Pancreas (tissue), 10 donors: Measurements from ENCODE around the gene ARSB. TPM values are rescaled to one million over a fixed set of nuclear protein-coding genes. Genes with fewer than 3 reads are reported as not detected.

ENCODE experiments used
- ATAC-seq, 4 donors: fragments of 200-7000 bp; cut with Tn5 transposase; one replicate each; pipeline versions ENCODE4 v1.8.0 to v1.9.1; 2020; ENCODE audit warnings: mild to moderate bottlenecking in 4 of 4, moderate library complexity in 4 of 4
- DNase-seq, 6 donors: peaks; one replicate each; pipeline ENCODE4 v3.0.0-alpha.2; 2020
- FAIRE-seq: peaks from 2 replicates; lab custom pipeline; 2012; peaks lifted over from hg19 to GRCh38; lab: Jason Lieb, UNC
- H3K27ac ChIP-seq, 4 donors: fragments of 200-600 bp; sonication (generic); 1 replicate in 3 of 4; 2 replicates in 1 of 4; pipeline versions ENCODE4 v1.5.0 to v1.8.0; 2020
- H3K27me3 ChIP-seq, 4 donors: fragments of 200-600 bp; one replicate each; pipeline ENCODE4 v1.8.0; 2021
- H3K36me3 ChIP-seq, 3 donors: fragments of 200-600 bp; sonication (generic) in 1 of 3; one replicate each; pipeline versions ENCODE4 v1.5.0 to v1.8.0; 2020 to 2021
- H3K4me1 ChIP-seq, 3 donors: fragments of 200-600 bp; one replicate each; pipeline ENCODE4 v1.8.0; 2021
- H3K4me3 ChIP-seq, 4 donors: fragments of 200-600 bp; sonication (generic) in 2 of 4; one replicate each; pipeline versions ENCODE4 v1.5.0 to v1.8.0; 2020 to 2021
- H3K9me3 ChIP-seq, 4 donors: fragments of 200-600 bp; one replicate each; pipeline ENCODE4 v1.8.0; 2021
- CTCF ChIP-seq, 4 donors: fragments of 200-600 bp; sonication (generic) in 3 of 4; IDR thresholded peaks; one replicate each; pipeline versions ENCODE4 v1.5.0 to v1.8.0; 2021; ENCODE audit warnings: antibody characterized with exemption in 4 of 4
- WGBS, 2 donors: extraction: QIAGEN DNeasy Blood & Tissue Kit; methylation state at CpG; one replicate each; pipeline ENCODE4 v1.1.7; 2013; 5-methylcytosine and 5-hydroxymethylcytosine counted together
- intact Hi-C, 3 donors: fragments of 100-400 bp; cut with DNase I; formaldehyde crosslinking; loops; one replicate each; pipeline versions ENCODE4 v1.11.1 to v1.14.2; 2022
- polyA plus RNA-seq, 2 donors: library from polyadenylated mRNA; stranded (reverse); fragments of 200-250 nt; gene quantifications; one replicate each; pipeline ENCODE4 v1.2.3, GENCODE V29; 2013
- total RNA-seq, 6 donors: library from RNA; stranded (reverse); fragmentation: NEBNext Ultra II Directional in 4 of 6; extraction: Animal tissue kit (Norgen Biotek cat#: 25700) in 4 of 6; gene quantifications; one replicate each; pipeline versions ENCODE4 v1.2.1 to v1.2.4, GENCODE V29; 2021 to 2023
- donor health status: healthy with polysubstance abuse.
- donor health status: DM: no; HTN: no; CAD: no; lungs with moderate emphysema.
- donor health status: DM: no; HTN: no; CAD: no.
- donor health status: control.
- donor health status: control.
- donor health status: Bipolar disorder and iron deficiency.
- donor health status: DM: yes; HTN: yes; CAD: no.
- donor health status: DM: no; HTN: no; CAD: no.
- donor health status: DM: no; HTN: no; CAD: no.
- donor health status: DM: yes; HTN: yes; CAD: no.

Gene ARSB
- total and polyA plus RNA-seq, 8 donors, result 1.6 to 11.5 (median 5.8) TPM

DNA sequence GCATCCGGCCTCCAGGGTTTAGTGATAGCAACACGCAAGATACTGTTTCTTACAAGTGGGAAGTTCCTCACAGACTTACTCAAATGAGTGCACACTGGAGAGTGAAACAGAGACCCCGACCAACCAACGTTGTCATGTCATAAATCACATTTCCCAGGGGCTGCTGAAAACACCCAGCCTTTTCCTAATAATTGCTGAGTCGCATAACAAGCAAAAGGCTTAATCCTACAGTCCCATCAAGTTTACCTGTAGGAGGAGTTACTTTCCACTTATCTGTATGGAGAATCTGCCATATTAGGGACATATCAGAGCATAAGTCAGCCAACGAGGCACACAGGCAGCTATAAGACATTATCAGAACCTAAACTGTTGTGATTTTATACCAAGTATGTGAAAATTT lies 180.1 kb downstream of the ARSB start:
- no peak overlapping the region for H3K4me3 ChIP-seq
- FAIRE-seq (no peak), ATAC-seq (no peak), DNase-seq (no peak)
- H3K4me1 ChIP-seq, result no peaks in the 10 kb centered on the region
- H3K9me3 ChIP-seq, result no peaks in the 10 kb centered on the region
- no peaks in the 10 kb centered on the region for H3K36me3 ChIP-seq
- TF ChIP-seq CTCF (IDR thresholded peaks at IDR 0.05), result no peak
- H3K27ac ChIP-seq, result no peak overlapping the region
- no peaks in the 10 kb centered on the region for H3K27me3 ChIP-seq
- intact Hi-C loops, result no loop called here
- WGBS, 2 donors, result 91 to 92% methylated on average over 6 of the region's 6 CpGs

DNA sequence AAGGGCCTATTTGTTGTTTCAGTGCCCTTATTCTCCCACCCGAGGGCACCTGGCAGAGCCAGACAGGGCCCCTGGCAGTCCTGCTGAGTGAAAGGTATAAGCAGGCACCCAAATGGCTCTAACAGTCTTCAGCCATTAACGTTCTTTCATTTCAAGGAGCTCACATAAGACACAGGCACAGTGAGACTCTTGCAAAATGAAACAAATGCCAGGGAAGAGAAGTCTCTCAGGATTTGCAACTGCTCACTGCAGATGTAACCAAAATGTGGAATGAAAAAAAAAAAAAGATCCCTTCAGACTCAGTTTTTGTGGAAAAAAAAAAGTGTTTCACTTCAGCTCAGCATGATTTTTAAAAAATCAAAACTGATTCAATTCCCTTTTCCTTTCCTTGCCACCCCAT lies 181.2 kb downstream of the ARSB start:
- whole genome bisulfite sequencing, 2 donors, result 87 to 98% methylated on average over 2 of the region's 2 CpGs
- H3K9me3 ChIP-seq, result no peaks in the 10 kb centered on the region
- H3K27ac ChIP-seq, result no peak overlapping the region
- DNase-seq (no peak), ATAC-seq (no peak), FAIRE-seq (no peak)
- H3K4me1 ChIP-seq, result no peaks in the 10 kb centered on the region
- no peak for TF ChIP-seq CTCF (IDR thresholded peaks at IDR 0.05)
- H3K27me3 ChIP-seq, result no peaks in the 10 kb centered on the region
- H3K36me3 ChIP-seq, result no peaks in the 10 kb centered on the region
- H3K4me3 ChIP-seq, result no peak overlapping the region
- intact Hi-C loops, result no loop called here

GRCh38 chr5:78803353-78803752 lies 181.8 kb downstream of the ARSB start:
- Histone ChIP-seq H3K4me1 (no peaks in the 10 kb centered on the region), H3K4me3 (no peak overlapping the region), H3K36me3 (no peaks in the 10 kb centered on the region), H3K27me3 (no peaks in the 10 kb centered on the region), H3K9me3 (no peaks in the 10 kb centered on the region), H3K27ac (no peak overlapping the region)
- 75 to 82% methylated on average over 6 of the region's 6 CpGs for WGBS, 2 donors
- intact Hi-C loops, result no loop called here
- ATAC-seq, result peak in 2 of 4 donors; percentile 44 to 54
- no peak for TF ChIP-seq CTCF (IDR thresholded peaks at IDR 0.05)
- peak in 3 of 6 donors; percentile 11 to 18 (median 14) for DNase-seq
- FAIRE-seq, result no peak

DNA sequence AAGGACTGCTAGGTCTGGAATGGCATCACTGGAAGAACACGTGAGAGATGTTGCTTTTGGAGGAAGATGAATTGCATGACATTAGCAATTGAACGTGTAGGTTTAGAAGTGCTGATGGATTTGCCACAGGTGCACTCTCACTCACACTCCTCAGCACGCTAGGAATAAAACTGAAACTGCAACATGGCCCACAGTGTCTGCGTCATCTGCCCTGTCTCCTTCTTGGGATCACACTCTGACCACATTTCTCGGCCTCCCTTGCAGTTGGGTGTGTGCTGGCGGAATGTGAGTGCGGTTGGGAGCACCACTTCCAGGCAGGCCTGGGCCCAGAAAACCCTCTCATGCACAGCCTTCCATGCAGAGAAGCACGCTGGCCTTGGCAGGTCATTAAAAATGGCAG lies 183.7 kb downstream of the ARSB start:
- H3K27me3 ChIP-seq, result no peaks in the 10 kb centered on the region
- H3K4me1 ChIP-seq, result no peaks in the 10 kb centered on the region
- no peaks in the 10 kb centered on the region for H3K9me3 ChIP-seq
- FAIRE-seq, result no peak
- ATAC-seq, result no peak
- DNase-seq, result no peak
- intact Hi-C loops, result no loop called here
- H3K4me3 ChIP-seq, result no peak overlapping the region
- 95 to 97% methylated on average over 8 of the region's 8 CpGs for WGBS, 2 donors
- no peak for TF ChIP-seq CTCF (IDR thresholded peaks at IDR 0.05)
- H3K36me3 ChIP-seq, result no peaks in the 10 kb centered on the region
- no peak overlapping the region for H3K27ac ChIP-seq

GRCh38 chr5:78799266-78800017 lies 185.7 kb downstream of the ARSB start:
- Histone ChIP-seq H3K27ac (no peak overlapping the region), H3K36me3 (no peaks in the 10 kb centered on the region), H3K4me3 (no peak overlapping the region), H3K9me3 (no peaks in the 10 kb centered on the region), H3K4me1 (no peaks in the 10 kb centered on the region), H3K27me3 (no peaks in the 10 kb centered on the region)
- no peak for FAIRE-seq
- no peak for TF ChIP-seq CTCF (IDR thresholded peaks at IDR 0.05)
- 94 to 96% methylated on average over 6 of the region's 6 CpGs for WGBS, 2 donors
- no peak for DNase-seq
- no peak for ATAC-seq
- intact Hi-C loops, result no loop called here
